Breast epithelium (tissue), 4 donors: ENCODE data around the gene LMOD3. TPM values are rescaled to one million over a fixed set of nuclear protein-coding genes. Genes with fewer than 3 reads are reported as not detected.

Experiments
- DNase-seq, 2 donors: peaks; one replicate each; pipeline ENCODE4 v3.0.0-alpha.2; 2019; ENCODE audit warnings: low spot score in 2 of 2
- H3K27ac ChIP-seq, 2 donors: fragments of 200-600 bp; sonication (generic) in 1 of 2; one replicate each; pipeline ENCODE4 v1.5.1; 2016 to 2019; ENCODE audit warnings: mild to moderate bottlenecking in 1 of 2
- H3K27me3 ChIP-seq, 2 donors: fragments of 200-600 bp; sonication (generic) in 1 of 2; one replicate each; pipeline versions ENCODE4 v1.5.1 to v1.6.0; 2017 to 2019; ENCODE audit warnings: control low read depth in 1 of 2, mild to moderate bottlenecking in 1 of 2
- H3K36me3 ChIP-seq: fragments of 200-600 bp; one replicate; pipeline ENCODE4 v1.5.1; 2019
- H3K4me1 ChIP-seq, 2 donors: fragments of 200-600 bp; sonication (generic); one replicate each; pipeline ENCODE4 v1.5.1; 2016 to 2019; ENCODE audit warnings: control low read depth in 1 of 2
- H3K4me3 ChIP-seq, 3 donors: fragments of 200-600 bp; sonication (generic); 1 replicate in 2 of 3; 2 replicates in 1 of 3; pipeline ENCODE4 v1.5.1; 2016 to 2019; ENCODE audit warnings: mild to moderate bottlenecking in 3 of 3, moderate library complexity in 2 of 3
- H3K9me3 ChIP-seq, 2 donors: fragments of 200-600 bp; sonication (generic) in 1 of 2; one replicate each; pipeline ENCODE4 v1.5.1; 2016 to 2019; ENCODE audit warnings: control low read depth in 1 of 2
- CTCF ChIP-seq, 3 donors: fragments of 450-650 bp; IDR thresholded peaks; one replicate each; pipeline ENCODE4 v1.5.1; 2016 to 2017; ENCODE audit warnings: antibody characterized with exemption in 3 of 3, mild to moderate bottlenecking in 3 of 3, moderate library complexity in 3 of 3
- POLR2A ChIP-seq: fragments of 450-650 bp; IDR thresholded peaks from one replicate; pipeline ENCODE4 v1.6.1; 2016; ENCODE audit warnings: antibody characterized with exemption, mild to moderate bottlenecking, moderate library complexity
- POLR2AphosphoS5 ChIP-seq, 3 donors: sonication (generic); formaldehyde crosslinking; IDR thresholded peaks; one replicate each; pipeline ENCODE4 v1.6.1; 2017; ENCODE audit warnings: antibody characterized with exemption in 3 of 3
- intact Hi-C: fragments of 100-400 bp; cut with DNase I; formaldehyde crosslinking; loops from one replicate; pipeline ENCODE4 v1.15.1; 2023; ENCODE audit warnings: low total_unique reads
- total RNA-seq, 3 donors: library from RNA; depleted of rRNA; stranded (reverse); fragments of >200 nt; gene quantifications; one replicate each; pipeline ENCODE4 v1.1.0, GENCODE V29; 2016

LMOD3 gene
- total RNA-seq, 3 donors from 2014 or later: not detected

GRCh38 chr3:69119681-69120080 lies 2.7 kb downstream of the LMOD3 start:
- H3K4me3 ChIP-seq: no peak overlapping the region
- DNase-seq: no peak
- H3K4me1 ChIP-seq: peaks cover 0 to 4% of the 10 kb centered on the region in 2 donors
- no peaks in the 10 kb centered on the region for H3K27me3 ChIP-seq
- TF ChIP-seq POLR2AphosphoS5 (IDR thresholded peaks at IDR 0.05) (no peak), CTCF (IDR thresholded peaks at IDR 0.05) (no peak), POLR2A (no peak)
- no peak overlapping the region for H3K27ac ChIP-seq
- H3K9me3 ChIP-seq: no peaks in the 10 kb centered on the region
- intact Hi-C loops: no loop called here
- H3K36me3 ChIP-seq: no peaks in the 10 kb centered on the region

- no peaks in the 10 kb centered on the region for H3K27me3 ChIP-seq
- intact Hi-C loops: no loop called here
- TF ChIP-seq POLR2A: no peak
Observed at GRCh38 chr3:69119138-69119537, 3.3 kb downstream of the LMOD3 start.

GRCh38 chr3:69118555-69118954 lies 3.8 kb downstream of the LMOD3 start:
- H3K4me1 ChIP-seq: peaks cover 0 to 4% of the 10 kb centered on the region in 2 donors
- H3K4me3 ChIP-seq: no peak overlapping the region
- intact Hi-C loops: no loop called here
- no peaks in the 10 kb centered on the region for H3K9me3 ChIP-seq
- H3K36me3 ChIP-seq: no peaks in the 10 kb centered on the region
- H3K27me3 ChIP-seq: no peaks in the 10 kb centered on the region
- TF ChIP-seq POLR2AphosphoS5 (IDR thresholded peaks at IDR 0.05): no peak
- TF ChIP-seq CTCF (IDR thresholded peaks at IDR 0.05): no peak
- no peak for TF ChIP-seq POLR2A
- no peak for DNase-seq
- no peak overlapping the region for H3K27ac ChIP-seq

More at GRCh38 chr3:69119138-69119537, 3.3 kb downstream of the LMOD3 start:
- DNase-seq: no peak
- H3K36me3 ChIP-seq: no peaks in the 10 kb centered on the region
- no peaks in the 10 kb centered on the region for H3K9me3 ChIP-seq
- H3K4me1 ChIP-seq: peaks cover 0 to 4% of the 10 kb centered on the region in 2 donors
- H3K4me3 ChIP-seq: no peak overlapping the region
- no peak overlapping the region for H3K27ac ChIP-seq

GRCh38 chr3:69116897-69117296 lies 5.5 kb downstream of the LMOD3 start:
- no peak overlapping the region for H3K4me3 ChIP-seq
- intact Hi-C loops: no loop called here
- no peaks in the 10 kb centered on the region for H3K27me3 ChIP-seq
- H3K27ac ChIP-seq: peak overlapping the region; percentile 69 to 74
- H3K4me1 ChIP-seq: peaks cover 0 to 4% of the 10 kb centered on the region in 2 donors
- peak in 1 of 3 donors; percentile 61 for TF ChIP-seq POLR2AphosphoS5 (IDR thresholded peaks at IDR 0.05)
- TF ChIP-seq POLR2A: no peak
- no peak for TF ChIP-seq CTCF (IDR thresholded peaks at IDR 0.05)
- no peaks in the 10 kb centered on the region for H3K9me3 ChIP-seq
- H3K36me3 ChIP-seq: no peaks in the 10 kb centered on the region
- DNase-seq: peak in 1 of 2 donors; percentile 43

- intact Hi-C loops: no loop called here
- TF ChIP-seq POLR2A (no peak), POLR2AphosphoS5 (IDR thresholded peaks at IDR 0.05) (no peak), CTCF (IDR thresholded peaks at IDR 0.05) (no peak)
- Histone ChIP-seq H3K27me3 (no peaks in the 10 kb centered on the region), H3K27ac (peak overlapping the region; percentile 69 to 74), H3K4me1 (peaks cover 0 to 4% of the 10 kb centered on the region in 2 donors), H3K36me3 (no peaks in the 10 kb centered on the region), H3K4me3 (no peak overlapping the region), H3K9me3 (no peaks in the 10 kb centered on the region)
- no peak for DNase-seq
Observed at GRCh38 chr3:69116162-69116561, 6.2 kb downstream of the LMOD3 start.

- H3K4me3 ChIP-seq: no peak overlapping the region
- DNase-seq: no peak
- H3K4me1 ChIP-seq: peaks cover 0 to 4% of the 10 kb centered on the region in 2 donors
- no peaks in the 10 kb centered on the region for H3K36me3 ChIP-seq
- TF ChIP-seq POLR2A (no peak), POLR2AphosphoS5 (IDR thresholded peaks at IDR 0.05) (no peak), CTCF (IDR thresholded peaks at IDR 0.05) (no peak)
- intact Hi-C loops: no loop called here
- no peaks in the 10 kb centered on the region for H3K27me3 ChIP-seq
- H3K9me3 ChIP-seq: no peaks in the 10 kb centered on the region
- peak overlapping the region in 1 of 2 donors; percentile 69 for H3K27ac ChIP-seq
Observed at GRCh38 chr3:69115731-69116130, 6.7 kb downstream of the LMOD3 start.
